HL-60 (cell line): ENCODE measurements around the gene NCBP2L.

ENCODE experiments used
- DNase-seq, 2 experiments: peaks; one replicate each; pipeline ENCODE4 v3.0.0-alpha.2; 2010 to 2020; ENCODE audit warnings: low read depth in 1 of 2, low spot score in 1 of 2
- H3K27ac ChIP-seq: fragments of 250-450 bp; sonication (Bioruptor Pico); replicated peaks from 2 replicates; pipeline ENCODE4 v1.5.1; 2020; ENCODE audit warnings: mild to moderate bottlenecking, moderate library complexity
- H3K27me3 ChIP-seq: fragments of 250-450 bp; sonication (Bioruptor Pico); 2 replicates; pipeline ENCODE4 v1.5.1; 2021; ENCODE audit warnings: mild to moderate bottlenecking, moderate library complexity; ENCODE audit not compliant: insufficient read depth, poor library complexity, severe bottlenecking
- H3K4me3 ChIP-seq: replicated peaks from 2 replicates; pipeline ENCODE4 v1.5.1; 2011; ENCODE audit warnings: mild to moderate bottlenecking, control low read depth, low read length; ENCODE audit not compliant: insufficient read depth
- GABPA ChIP-seq: IDR thresholded peaks from 2 replicates; pipeline ENCODE4 v1.6.1; 2012; ENCODE audit warnings: low read depth
- POLR2AphosphoS5 ChIP-seq: IDR thresholded peaks from 2 replicates; pipeline ENCODE4 v1.6.1; 2012; ENCODE audit warnings: low read depth
- SPI1 ChIP-seq: IDR thresholded peaks from 2 replicates; pipeline ENCODE4 v1.6.1; 2012; ENCODE audit warnings: low read depth, mild to moderate bottlenecking, borderline replicate concordance
- TF ChIP-seq, protein P1 (sequence below): IDR thresholded peaks from one replicate; pipeline ENCODE4 v1.5.1; 2011; ENCODE audit warnings: low read length, control low read depth, inconsistent platforms; ENCODE audit not compliant: insufficient read depth
- TF ChIP-seq, protein P2 (sequence below): IDR thresholded peaks from 2 replicates; pipeline ENCODE4 v1.6.1; 2012; ENCODE audit warnings: low read depth; ENCODE audit not compliant: insufficient replicate concordance

NCBP2L gene

DNA sequence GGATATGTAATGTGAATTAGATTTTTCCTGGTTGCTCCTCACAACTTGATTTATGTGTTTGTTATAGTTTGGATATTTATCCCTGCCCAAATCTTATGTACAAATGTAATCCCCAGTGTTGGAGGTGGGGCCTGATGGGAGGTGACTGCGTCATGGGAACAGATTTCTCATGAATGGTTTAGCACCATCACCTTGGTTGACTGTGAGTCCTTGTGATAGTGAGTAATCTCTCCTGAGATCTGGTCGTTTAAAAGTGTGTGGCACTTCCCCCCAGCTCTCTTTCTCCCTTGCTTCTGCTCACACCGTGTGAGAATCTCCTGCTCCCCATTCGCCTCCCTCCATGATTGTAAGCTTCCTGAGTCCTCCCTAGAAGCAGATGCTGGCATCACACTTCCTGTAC is 50.3 kb downstream of the NCBP2L start:
- H3K4me3 ChIP-seq, result no peak overlapping the region
- H3K27me3 ChIP-seq, result peaks cover 2% of the 10 kb centered on the region
- DNase-seq, result no peak
- H3K27ac ChIP-seq, result no peak overlapping the region
- TF ChIP-seq, protein P1, sequence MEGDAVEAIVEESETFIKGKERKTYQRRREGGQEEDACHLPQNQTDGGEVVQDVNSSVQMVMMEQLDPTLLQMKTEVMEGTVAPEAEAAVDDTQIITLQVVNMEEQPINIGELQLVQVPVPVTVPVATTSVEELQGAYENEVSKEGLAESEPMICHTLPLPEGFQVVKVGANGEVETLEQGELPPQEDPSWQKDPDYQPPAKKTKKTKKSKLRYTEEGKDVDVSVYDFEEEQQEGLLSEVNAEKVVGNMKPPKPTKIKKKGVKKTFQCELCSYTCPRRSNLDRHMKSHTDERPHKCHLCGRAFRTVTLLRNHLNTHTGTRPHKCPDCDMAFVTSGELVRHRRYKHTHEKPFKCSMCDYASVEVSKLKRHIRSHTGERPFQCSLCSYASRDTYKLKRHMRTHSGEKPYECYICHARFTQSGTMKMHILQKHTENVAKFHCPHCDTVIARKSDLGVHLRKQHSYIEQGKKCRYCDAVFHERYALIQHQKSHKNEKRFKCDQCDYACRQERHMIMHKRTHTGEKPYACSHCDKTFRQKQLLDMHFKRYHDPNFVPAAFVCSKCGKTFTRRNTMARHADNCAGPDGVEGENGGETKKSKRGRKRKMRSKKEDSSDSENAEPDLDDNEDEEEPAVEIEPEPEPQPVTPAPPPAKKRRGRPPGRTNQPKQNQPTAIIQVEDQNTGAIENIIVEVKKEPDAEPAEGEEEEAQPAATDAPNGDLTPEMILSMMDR, result no peak
- TF ChIP-seq, protein P2, sequence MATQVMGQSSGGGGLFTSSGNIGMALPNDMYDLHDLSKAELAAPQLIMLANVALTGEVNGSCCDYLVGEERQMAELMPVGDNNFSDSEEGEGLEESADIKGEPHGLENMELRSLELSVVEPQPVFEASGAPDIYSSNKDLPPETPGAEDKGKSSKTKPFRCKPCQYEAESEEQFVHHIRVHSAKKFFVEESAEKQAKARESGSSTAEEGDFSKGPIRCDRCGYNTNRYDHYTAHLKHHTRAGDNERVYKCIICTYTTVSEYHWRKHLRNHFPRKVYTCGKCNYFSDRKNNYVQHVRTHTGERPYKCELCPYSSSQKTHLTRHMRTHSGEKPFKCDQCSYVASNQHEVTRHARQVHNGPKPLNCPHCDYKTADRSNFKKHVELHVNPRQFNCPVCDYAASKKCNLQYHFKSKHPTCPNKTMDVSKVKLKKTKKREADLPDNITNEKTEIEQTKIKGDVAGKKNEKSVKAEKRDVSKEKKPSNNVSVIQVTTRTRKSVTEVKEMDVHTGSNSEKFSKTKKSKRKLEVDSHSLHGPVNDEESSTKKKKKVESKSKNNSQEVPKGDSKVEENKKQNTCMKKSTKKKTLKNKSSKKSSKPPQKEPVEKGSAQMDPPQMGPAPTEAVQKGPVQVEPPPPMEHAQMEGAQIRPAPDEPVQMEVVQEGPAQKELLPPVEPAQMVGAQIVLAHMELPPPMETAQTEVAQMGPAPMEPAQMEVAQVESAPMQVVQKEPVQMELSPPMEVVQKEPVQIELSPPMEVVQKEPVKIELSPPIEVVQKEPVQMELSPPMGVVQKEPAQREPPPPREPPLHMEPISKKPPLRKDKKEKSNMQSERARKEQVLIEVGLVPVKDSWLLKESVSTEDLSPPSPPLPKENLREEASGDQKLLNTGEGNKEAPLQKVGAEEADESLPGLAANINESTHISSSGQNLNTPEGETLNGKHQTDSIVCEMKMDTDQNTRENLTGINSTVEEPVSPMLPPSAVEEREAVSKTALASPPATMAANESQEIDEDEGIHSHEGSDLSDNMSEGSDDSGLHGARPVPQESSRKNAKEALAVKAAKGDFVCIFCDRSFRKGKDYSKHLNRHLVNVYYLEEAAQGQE, result no peak
- TF ChIP-seq SPI1, result no peak
- TF ChIP-seq POLR2AphosphoS5, result no peak
- TF ChIP-seq GABPA, result no peak

DNA sequence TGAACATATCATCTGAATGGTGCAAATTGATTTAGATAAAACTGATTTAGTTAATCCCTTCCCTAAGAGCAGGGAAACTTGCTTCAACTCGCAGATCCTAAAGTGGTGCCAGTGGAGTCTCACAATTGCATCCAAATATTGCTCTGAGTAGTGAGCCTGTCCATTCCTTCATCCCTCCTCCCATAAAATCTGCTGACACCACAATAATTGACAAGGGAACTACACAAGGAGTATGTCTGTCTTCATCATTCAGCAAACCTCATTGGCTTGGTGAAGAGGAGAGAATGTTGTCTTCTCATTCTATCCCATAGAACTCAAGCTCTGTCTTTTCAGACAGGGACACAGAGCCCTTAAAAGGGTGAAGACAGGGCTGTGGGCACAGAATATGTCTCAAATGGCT is 52.3 kb downstream of the NCBP2L start:
- no peak overlapping the region for H3K4me3 ChIP-seq
- no peak for TF ChIP-seq GABPA
- TF ChIP-seq, protein P2, result no peak
- peaks cover 2% of the 10 kb centered on the region for H3K27me3 ChIP-seq
- DNase-seq, result no peak
- no peak overlapping the region for H3K27ac ChIP-seq

DNA sequence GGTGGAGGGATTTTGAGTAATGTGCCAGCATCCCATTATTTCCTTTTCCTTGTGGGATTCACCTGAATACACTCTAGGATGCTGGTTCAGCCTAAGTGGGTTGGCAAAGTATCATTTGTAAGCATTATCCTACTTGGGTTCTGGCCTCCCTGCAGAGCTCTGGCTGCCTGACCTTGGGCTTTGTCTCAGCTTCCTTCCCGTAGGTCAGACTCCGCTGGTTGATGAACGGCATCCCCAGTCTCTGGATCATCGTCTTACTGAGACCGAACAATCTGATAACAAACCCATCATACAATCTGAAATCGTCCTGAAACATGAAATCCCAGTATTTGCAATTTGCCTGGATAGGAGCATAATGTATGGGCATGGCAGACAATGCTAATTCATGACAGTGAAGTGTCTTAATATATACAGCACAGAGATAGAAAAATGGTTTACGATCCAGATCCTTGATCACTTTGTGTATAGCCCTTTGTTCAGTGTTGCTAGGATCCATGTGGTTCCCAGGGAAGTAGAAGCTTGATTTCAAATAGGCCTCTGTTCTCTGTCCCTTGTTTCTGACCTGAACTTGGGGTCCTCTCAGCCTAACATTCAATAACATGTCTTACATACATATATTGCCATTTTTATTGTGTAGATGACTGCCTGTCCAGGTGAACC is 53.7 kb downstream of the NCBP2L start:
- DNase-seq, result no peak
- Histone ChIP-seq H3K27ac (no peak overlapping the region), H3K27me3 (no peaks in the 10 kb centered on the region), H3K4me3 (no peak overlapping the region)
- no peak for TF ChIP-seq SPI1
- TF ChIP-seq POLR2AphosphoS5, result no peak
- TF ChIP-seq, protein P2, result no peak
- no peak for TF ChIP-seq GABPA
- TF ChIP-seq, protein P1, result no peak
